ENCODE data around the gene CACFD1.
"Not testable (repeated sequence)": the region's sequence is repeated elsewhere in the genome, so short reads cannot be mapped to it uniquely, and the experiment has no call there.

Gene CACFD1

GRCh38 chr9:133443248-133443647, 16.5 kb upstream of the CACFD1 start:
- peaks cover 5% of the 10 kb centered on the region for H3K36me3 ChIP-seq (ENCODE audit: control insufficient read depth, insufficient read depth, low read length)
- no peaks in the 10 kb centered on the region for H3K27me3 ChIP-seq (ENCODE audit: control insufficient read depth, insufficient read depth, low read length)
- H3K4me1 ChIP-seq (ENCODE audit: control insufficient read depth, insufficient read depth, low read length): no peaks in the 10 kb centered on the region

GRCh38 chr9:133443982-133444381, 15.8 kb upstream of the CACFD1 start:
- Histone ChIP-seq H3K4me3 (ENCODE audit: low read depth, low read length) (no peak overlapping the region), H3K9me3 (ENCODE audit: control insufficient read depth, insufficient read depth, low read length) (no peaks in the 10 kb centered on the region), H3K9ac (ENCODE audit: low read depth, low read length) (no peak overlapping the region), H3K36me3 (ENCODE audit: control insufficient read depth, insufficient read depth, low read length) (peaks cover 5% of the 10 kb centered on the region), H3K27me3 (ENCODE audit: control insufficient read depth, insufficient read depth, low read length) (no peaks in the 10 kb centered on the region), H3K4me1 (ENCODE audit: control insufficient read depth, insufficient read depth, low read length) (no peaks in the 10 kb centered on the region)

More at GRCh38 chr9:133443248-133443647, 16.5 kb upstream of the CACFD1 start:
- Histone ChIP-seq H3K9ac (ENCODE audit: low read depth, low read length) (no peak overlapping the region), H3K9me3 (ENCODE audit: control insufficient read depth, insufficient read depth, low read length) (no peaks in the 10 kb centered on the region), H3K4me3 (ENCODE audit: low read depth, low read length) (no peak overlapping the region)

GRCh38 chr9:133445293-133445969, 14.3 kb upstream of the CACFD1 start:
- Histone ChIP-seq H3K36me3 (ENCODE audit: control insufficient read depth, insufficient read depth, low read length) (peaks cover 5% of the 10 kb centered on the region), H3K4me1 (ENCODE audit: control insufficient read depth, insufficient read depth, low read length) (no peaks in the 10 kb centered on the region), H3K9ac (ENCODE audit: low read depth, low read length) (no peak overlapping the region), H3K27me3 (ENCODE audit: control insufficient read depth, insufficient read depth, low read length) (no peaks in the 10 kb centered on the region), H3K9me3 (ENCODE audit: control insufficient read depth, insufficient read depth, low read length) (no peaks in the 10 kb centered on the region), H3K4me3 (ENCODE audit: low read depth, low read length) (no peak overlapping the region)

GRCh38 chr9:133448487-133448972, 11.2 kb upstream of the CACFD1 start:
- no peak overlapping the region for H3K4me3 ChIP-seq (ENCODE audit: low read depth, low read length)
- no peak overlapping the region for H3K9ac ChIP-seq (ENCODE audit: low read depth, low read length)
- no peaks in the 10 kb centered on the region for H3K4me1 ChIP-seq (ENCODE audit: control insufficient read depth, insufficient read depth, low read length)
- no peaks in the 10 kb centered on the region for H3K36me3 ChIP-seq (ENCODE audit: control insufficient read depth, insufficient read depth, low read length)
- no peaks in the 10 kb centered on the region for H3K27me3 ChIP-seq (ENCODE audit: control insufficient read depth, insufficient read depth, low read length)
- no peaks in the 10 kb centered on the region for H3K9me3 ChIP-seq (ENCODE audit: control insufficient read depth, insufficient read depth, low read length)

- no peaks in the 10 kb centered on the region for H3K4me1 ChIP-seq (ENCODE audit: control insufficient read depth, insufficient read depth, low read length)
- H3K4me3 ChIP-seq (ENCODE audit: low read depth, low read length): no peak overlapping the region
- no peaks in the 10 kb centered on the region for H3K36me3 ChIP-seq (ENCODE audit: control insufficient read depth, insufficient read depth, low read length)
- H3K27me3 ChIP-seq (ENCODE audit: control insufficient read depth, insufficient read depth, low read length): no peaks in the 10 kb centered on the region
- H3K9ac ChIP-seq (ENCODE audit: low read depth, low read length): no peak overlapping the region
- H3K9me3 ChIP-seq (ENCODE audit: control insufficient read depth, insufficient read depth, low read length): no peaks in the 10 kb centered on the region
Observed at GRCh38 chr9:133449760-133450159, 10.0 kb upstream of the CACFD1 start.

GRCh38 chr9:133451865-133452264, 7.9 kb upstream of the CACFD1 start:
- H3K36me3 ChIP-seq (ENCODE audit: control insufficient read depth, insufficient read depth, low read length); H3K4me3 ChIP-seq (ENCODE audit: low read depth, low read length); H3K27me3 ChIP-seq (ENCODE audit: control insufficient read depth, insufficient read depth, low read length); H3K4me1 ChIP-seq (ENCODE audit: control insufficient read depth, insufficient read depth, low read length); H3K9ac ChIP-seq (ENCODE audit: low read depth, low read length); H3K9me3 ChIP-seq (ENCODE audit: control insufficient read depth, insufficient read depth, low read length): not testable (repeated sequence)

- Histone ChIP-seq H3K27me3 (ENCODE audit: control insufficient read depth, insufficient read depth, low read length) (no peaks in the 10 kb centered on the region), H3K4me3 (ENCODE audit: low read depth, low read length) (no peak overlapping the region), H3K9ac (ENCODE audit: low read depth, low read length) (no peak overlapping the region), H3K4me1 (ENCODE audit: control insufficient read depth, insufficient read depth, low read length) (no peaks in the 10 kb centered on the region), H3K9me3 (ENCODE audit: control insufficient read depth, insufficient read depth, low read length) (no peaks in the 10 kb centered on the region), H3K36me3 (ENCODE audit: control insufficient read depth, insufficient read depth, low read length) (no peaks in the 10 kb centered on the region)
Observed at GRCh38 chr9:133452562-133452961, 7.2 kb upstream of the CACFD1 start.

- Histone ChIP-seq H3K9me3 (ENCODE audit: control insufficient read depth, insufficient read depth, low read length) (no peaks in the 10 kb centered on the region), H3K9ac (ENCODE audit: low read depth, low read length) (no peak overlapping the region), H3K4me3 (ENCODE audit: low read depth, low read length) (no peak overlapping the region), H3K4me1 (ENCODE audit: control insufficient read depth, insufficient read depth, low read length) (no peaks in the 10 kb centered on the region), H3K27me3 (ENCODE audit: control insufficient read depth, insufficient read depth, low read length) (no peaks in the 10 kb centered on the region), H3K36me3 (ENCODE audit: control insufficient read depth, insufficient read depth, low read length) (no peaks in the 10 kb centered on the region)
Observed at GRCh38 chr9:133453651-133454050, 6.1 kb upstream of the CACFD1 start.

GRCh38 chr9:133454325-133454724, 5.5 kb upstream of the CACFD1 start:
- Histone ChIP-seq H3K4me1 (ENCODE audit: control insufficient read depth, insufficient read depth, low read length) (no peaks in the 10 kb centered on the region), H3K4me3 (ENCODE audit: low read depth, low read length) (no peak overlapping the region), H3K27me3 (ENCODE audit: control insufficient read depth, insufficient read depth, low read length) (no peaks in the 10 kb centered on the region), H3K9ac (ENCODE audit: low read depth, low read length) (no peak overlapping the region), H3K9me3 (ENCODE audit: control insufficient read depth, insufficient read depth, low read length) (no peaks in the 10 kb centered on the region), H3K36me3 (ENCODE audit: control insufficient read depth, insufficient read depth, low read length) (no peaks in the 10 kb centered on the region)

GRCh38 chr9:133454943-133455673, 4.7 kb upstream of the CACFD1 start:
- Histone ChIP-seq H3K36me3 (ENCODE audit: control insufficient read depth, insufficient read depth, low read length) (no peaks in the 10 kb centered on the region), H3K4me3 (ENCODE audit: low read depth, low read length) (no peak overlapping the region), H3K9ac (ENCODE audit: low read depth, low read length) (no peak overlapping the region), H3K4me1 (ENCODE audit: control insufficient read depth, insufficient read depth, low read length) (no peaks in the 10 kb centered on the region), H3K9me3 (ENCODE audit: control insufficient read depth, insufficient read depth, low read length) (no peaks in the 10 kb centered on the region), H3K27me3 (ENCODE audit: control insufficient read depth, insufficient read depth, low read length) (no peaks in the 10 kb centered on the region)

GRCh38 chr9:133455936-133456335, 3.8 kb upstream of the CACFD1 start:
- no peaks in the 10 kb centered on the region for H3K9me3 ChIP-seq (ENCODE audit: control insufficient read depth, insufficient read depth, low read length)
- H3K36me3 ChIP-seq (ENCODE audit: control insufficient read depth, insufficient read depth, low read length): no peaks in the 10 kb centered on the region
- no peaks in the 10 kb centered on the region for H3K27me3 ChIP-seq (ENCODE audit: control insufficient read depth, insufficient read depth, low read length)
- peaks cover 3% of the 10 kb centered on the region for H3K4me1 ChIP-seq (ENCODE audit: control insufficient read depth, insufficient read depth, low read length)
- H3K4me3 ChIP-seq (ENCODE audit: low read depth, low read length): no peak overlapping the region
- H3K9ac ChIP-seq (ENCODE audit: low read depth, low read length): no peak overlapping the region

GRCh38 chr9:133456409-133456808, 3.4 kb upstream of the CACFD1 start:
- H3K36me3 ChIP-seq (ENCODE audit: control insufficient read depth, insufficient read depth, low read length): no peaks in the 10 kb centered on the region
- H3K4me3 ChIP-seq (ENCODE audit: low read depth, low read length): no peak overlapping the region
- H3K4me1 ChIP-seq (ENCODE audit: control insufficient read depth, insufficient read depth, low read length): peaks cover 5% of the 10 kb centered on the region
- no peaks in the 10 kb centered on the region for H3K9me3 ChIP-seq (ENCODE audit: control insufficient read depth, insufficient read depth, low read length)
- H3K9ac ChIP-seq (ENCODE audit: low read depth, low read length): no peak overlapping the region
- H3K27me3 ChIP-seq (ENCODE audit: control insufficient read depth, insufficient read depth, low read length): no peaks in the 10 kb centered on the region

Measured in iPS-15b (cell line).